Left lobe of liver (tissue), 2 donors: ENCODE measurements around the gene PEX5L. TPM values are rescaled to one million over a fixed set of nuclear protein-coding genes. Genes with fewer than 3 reads are reported as not detected.

ENCODE experiments used
- ATAC-seq: fragments of 200-7000 bp; cut with Tn5 transposase; one replicate; pipeline ENCODE4 v1.9.1; 2020; ENCODE audit warnings: mild to moderate bottlenecking, moderate library complexity
- DNase-seq: peaks from one replicate; pipeline ENCODE4 v3.0.0-alpha.2; 2020; ENCODE audit warnings: low spot score
- total RNA-seq: library from RNA; stranded (reverse); gene quantifications from one replicate; pipeline ENCODE4 v1.2.1, GENCODE V29; 2021
- donor health status: DM: no; HTN: no; CAD: no; lungs with moderate emphysema.
- donor health status: DM: no; HTN: yes; CAD: no.

Gene PEX5L
- total RNA-seq, 1 donor from 2014 or later, result not detected

DNA sequence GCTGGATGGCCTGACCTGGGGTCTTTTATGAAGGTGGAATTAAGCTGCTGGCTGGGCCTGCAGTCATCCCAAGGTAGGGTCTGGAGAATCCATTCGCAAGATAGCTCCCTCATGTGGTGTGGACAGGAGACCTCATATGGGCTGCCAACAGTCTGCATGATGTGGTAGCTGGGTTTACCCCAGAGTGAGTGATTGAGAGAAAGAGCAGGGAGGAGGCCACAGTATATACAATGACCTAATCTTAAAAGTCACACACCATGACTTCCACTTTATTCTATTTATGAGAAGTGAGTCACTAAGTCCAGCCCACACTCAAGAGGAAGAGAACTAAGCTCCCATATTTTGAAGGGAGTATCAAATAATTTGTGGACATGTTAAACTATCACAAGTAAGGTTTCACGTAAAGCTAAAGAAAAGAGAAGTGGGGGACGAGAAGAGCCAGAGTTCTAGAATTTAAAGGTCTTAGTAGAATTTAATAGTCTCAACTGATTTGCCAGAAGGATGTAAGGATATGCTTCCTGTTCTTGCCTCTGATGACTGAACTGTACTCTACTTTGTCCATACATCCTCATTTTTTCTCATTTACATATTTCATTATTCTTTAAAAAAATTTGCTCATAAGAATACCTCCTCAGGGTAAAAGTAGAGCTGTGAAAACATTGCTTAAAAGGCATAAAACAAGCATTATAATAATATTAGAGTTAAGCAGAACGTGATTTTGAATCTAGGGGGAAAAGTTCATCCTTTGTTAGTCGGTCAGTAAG lies 184.4 kb downstream of the PEX5L start:
- ATAC-seq, result peak; percentile 38
- no peak for DNase-seq

DNA sequence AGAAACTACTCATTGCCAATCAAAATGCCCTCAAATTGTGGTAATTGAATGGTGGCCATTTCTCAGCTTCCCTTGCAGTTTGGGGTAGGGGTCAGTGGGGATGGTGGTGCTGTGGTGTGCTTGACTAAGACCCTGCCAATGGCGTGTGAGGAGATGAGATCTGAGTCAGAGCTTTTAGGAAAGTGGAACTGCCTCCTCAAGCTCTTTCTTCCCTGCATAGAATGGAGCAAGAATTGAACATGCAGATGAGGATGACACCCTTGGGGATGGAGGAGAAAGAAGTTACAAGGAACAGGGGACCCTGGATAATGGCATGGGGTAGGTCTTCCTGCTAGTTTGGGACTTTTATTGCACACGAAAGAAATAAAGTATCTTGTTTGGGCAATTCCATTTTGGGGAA lies 188.0 kb downstream of the PEX5L start:
- no peak for ATAC-seq
- no peak for DNase-seq

GRCh38 chr3:179842061-179842460 lies 194.7 kb downstream of the PEX5L start:
- DNase-seq (no peak), ATAC-seq (no peak)

- DNase-seq, result no peak
Observed at GRCh38 chr3:179840985-179841384, 195.8 kb downstream of the PEX5L start.

DNA sequence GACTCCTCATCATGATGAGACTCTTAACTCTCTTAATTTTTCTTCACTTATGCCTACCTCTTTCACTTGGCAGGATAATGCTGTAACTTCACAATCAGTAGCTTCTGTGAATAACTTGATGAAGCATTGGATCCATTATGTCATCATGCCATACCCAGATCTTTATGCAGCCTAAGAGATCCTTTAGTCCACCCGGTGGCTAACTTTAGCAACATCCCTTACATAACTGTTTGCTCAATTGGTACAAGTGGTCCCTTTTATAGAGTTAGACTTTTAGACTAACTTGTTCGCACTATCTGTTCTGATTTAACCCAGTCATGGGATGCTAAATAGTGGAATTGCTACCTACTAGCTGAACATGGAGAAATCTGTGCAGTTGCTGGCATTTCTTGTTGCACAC lies 199.4 kb downstream of the PEX5L start:
- DNase-seq (no peak), ATAC-seq (no peak)

More at GRCh38 chr3:179840985-179841384, 195.8 kb downstream of the PEX5L start:
- no peak for ATAC-seq

GRCh38 chr3:179833294-179833693 lies 203.4 kb downstream of the PEX5L start:
- DNase-seq (no peak), ATAC-seq (peak; percentile 66)

- ATAC-seq (no peak), DNase-seq (no peak)
Observed at GRCh38 chr3:179832333-179832854, 204.3 kb downstream of the PEX5L start.

- ATAC-seq (no peak), DNase-seq (no peak)
Observed at GRCh38 chr3:179829401-179829800, 207.3 kb downstream of the PEX5L start.

- DNase-seq, result no peak
- no peak for ATAC-seq
Observed at GRCh38 chr3:179828738-179829137, 208.0 kb downstream of the PEX5L start.

GRCh38 chr3:179826247-179826637 lies 210.5 kb downstream of the PEX5L start:
- no peak for ATAC-seq

GRCh38 chr3:179825527-179826246 lies 211.1 kb downstream of the PEX5L start:
- ATAC-seq (no peak), DNase-seq (no peak)

More at GRCh38 chr3:179826247-179826637, 210.5 kb downstream of the PEX5L start:
- DNase-seq, result no peak

DNA sequence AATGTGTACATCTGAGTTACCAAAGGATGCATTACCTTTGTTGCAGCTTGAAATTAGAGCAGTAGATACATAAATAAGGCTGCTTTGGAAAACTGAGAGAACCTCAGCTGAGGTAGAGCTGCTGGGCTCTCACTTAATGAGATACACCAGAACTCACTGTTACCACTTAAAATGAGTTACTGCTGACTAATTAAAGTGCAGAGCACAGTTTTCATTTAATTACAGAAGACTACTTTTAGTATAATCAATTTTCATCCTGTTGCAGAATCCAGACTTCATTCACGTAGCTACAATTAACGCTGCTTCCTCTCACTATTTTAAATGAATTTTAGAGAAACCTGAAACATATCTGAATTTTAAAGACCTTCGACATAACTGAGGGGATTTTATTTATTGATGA lies 214.4 kb downstream of the PEX5L start:
- ATAC-seq, result no peak
- no peak for DNase-seq

DNA sequence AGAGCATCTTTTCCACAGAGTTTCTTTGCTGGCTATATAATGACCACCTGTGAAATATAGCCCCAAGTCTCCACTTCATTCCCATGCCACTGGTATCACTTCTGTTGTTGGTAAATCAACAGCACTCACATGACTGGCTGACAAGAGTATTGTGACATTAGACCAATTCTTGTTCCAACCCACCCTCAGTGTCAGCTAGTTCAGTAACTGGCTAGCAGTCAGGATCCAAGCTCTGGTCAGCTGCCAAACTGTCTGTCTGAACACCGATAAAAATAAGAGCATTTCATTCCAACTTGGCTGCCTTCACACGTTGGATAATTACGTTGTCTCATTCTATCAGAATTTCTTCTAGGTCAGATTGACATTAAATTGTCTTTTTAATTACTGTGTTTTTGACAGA lies 217.4 kb downstream of the PEX5L start:
- DNase-seq (no peak), ATAC-seq (no peak)

- DNase-seq (no peak), ATAC-seq (no peak)
Observed at GRCh38 chr3:179812096-179812382, 224.7 kb downstream of the PEX5L start.

GRCh38 chr3:179811321-179812095 lies 225.2 kb downstream of the PEX5L start:
- DNase-seq (no peak), ATAC-seq (peak; percentile 88)

DNA sequence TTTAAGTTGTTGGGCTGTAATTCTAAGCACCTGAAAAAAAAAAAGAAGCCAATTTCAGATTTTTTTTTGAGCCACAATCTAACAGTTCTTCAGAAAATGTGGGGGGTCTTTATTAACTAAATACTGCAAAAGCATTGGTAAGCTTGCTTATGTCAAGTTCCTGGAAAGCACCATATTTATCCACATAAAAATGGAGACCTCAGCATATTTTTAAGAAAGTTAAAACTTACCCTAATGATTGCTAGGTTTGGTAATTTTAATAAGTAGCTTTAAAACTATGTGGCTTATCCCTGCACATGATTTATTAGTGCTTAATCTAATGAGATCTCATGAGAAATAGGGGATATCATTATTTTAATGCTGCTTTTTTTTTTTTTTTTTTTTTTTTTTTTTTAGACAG lies 227.1 kb downstream of the PEX5L start:
- ATAC-seq, result no peak
- no peak for DNase-seq

GRCh38 chr3:179807588-179807987 lies 229.1 kb downstream of the PEX5L start:
- ATAC-seq (no peak), DNase-seq (no peak)

DNA sequence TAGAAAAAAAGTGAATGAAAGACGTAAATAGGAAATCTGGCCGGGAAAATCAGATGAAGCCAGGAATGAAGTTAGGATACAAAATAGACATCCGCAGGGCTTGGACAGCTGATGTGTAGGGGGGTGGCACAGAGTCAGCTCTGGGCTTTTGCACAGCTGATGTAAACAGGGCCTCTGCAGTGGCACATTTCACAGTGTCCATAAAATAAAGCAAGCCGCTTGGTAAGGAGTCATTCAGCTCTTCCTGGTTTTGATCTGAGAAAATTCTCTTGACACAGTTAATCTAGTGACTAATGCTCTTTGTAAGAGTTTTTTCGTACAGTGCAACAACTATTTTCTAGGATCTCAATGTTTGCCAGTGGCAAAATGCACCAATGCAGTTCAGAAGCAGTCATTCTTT lies 230.6 kb downstream of the PEX5L start:
- DNase-seq (no peak), ATAC-seq (no peak)

GRCh38 chr3:179801856-179802255 lies 234.9 kb downstream of the PEX5L start:
- ATAC-seq (no peak), DNase-seq (no peak)

GRCh38 chr3:179801263-179801662 lies 235.5 kb downstream of the PEX5L start:
- ATAC-seq (no peak), DNase-seq (no peak)

DNA sequence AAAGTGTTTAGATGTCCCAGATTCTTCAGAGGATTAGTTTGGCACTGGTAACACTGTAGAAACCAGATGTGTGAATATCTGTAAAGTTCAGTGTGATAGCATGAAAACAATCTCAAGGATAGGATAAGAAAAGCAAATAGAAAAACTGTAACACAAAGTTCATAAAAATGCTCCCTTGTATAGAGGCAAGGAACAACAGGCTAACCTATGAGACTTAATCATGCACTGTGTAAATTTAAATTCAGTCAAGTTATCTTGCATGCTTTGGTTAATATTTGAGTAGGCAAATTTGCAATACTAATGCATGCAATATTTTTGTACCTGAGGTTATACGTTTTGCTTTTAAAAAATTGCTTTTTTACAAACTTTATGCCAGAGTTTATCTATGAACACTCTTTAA lies 239.5 kb downstream of the PEX5L start:
- DNase-seq, result no peak
- ATAC-seq, result no peak

DNA sequence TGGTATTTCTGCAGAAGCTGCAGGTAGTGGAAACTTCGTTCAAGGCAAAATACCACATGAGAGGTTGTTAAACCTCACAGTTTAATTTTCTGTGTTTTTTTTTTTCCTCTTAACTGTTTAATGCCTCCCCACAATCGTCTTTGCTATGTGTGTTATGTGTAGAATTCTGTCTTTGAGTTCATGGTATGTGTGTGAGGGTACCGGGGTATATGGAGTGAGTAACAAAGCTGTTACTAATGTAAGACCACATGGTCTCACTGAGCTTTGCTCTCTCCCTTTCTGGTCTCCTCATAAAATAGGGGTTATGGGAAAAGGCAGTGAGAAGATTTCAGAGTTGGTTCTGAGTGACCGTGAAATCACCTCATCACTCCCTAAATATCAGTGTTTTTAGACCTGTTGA lies 240.3 kb downstream of the PEX5L start:
- no peak for DNase-seq
- no peak for ATAC-seq
